Colonic mucosa (tissue), 4 donors: ENCODE results near the gene KPRP. TPM values are rescaled to one million over a fixed set of nuclear protein-coding genes. Genes with fewer than 3 reads are reported as not detected.

Experiments used
- DNase-seq: peaks from one replicate; pipeline ENCODE4 v3.0.0-alpha.2; 2020
- H3K27ac ChIP-seq: fragments of 200-600 bp; one replicate; pipeline ENCODE4 v1.8.0; 2021
- H3K27me3 ChIP-seq: fragments of 200-600 bp; one replicate; pipeline ENCODE4 v1.8.0; 2021
- H3K36me3 ChIP-seq: fragments of 200-600 bp; one replicate; pipeline ENCODE4 v1.8.0; 2021
- H3K4me1 ChIP-seq: fragments of 200-600 bp; one replicate; pipeline ENCODE4 v1.8.0; 2021; ENCODE audit warnings: mild to moderate bottlenecking
- H3K4me3 ChIP-seq: fragments of 200-600 bp; one replicate; pipeline ENCODE4 v1.8.0; 2021
- H3K9ac ChIP-seq, 2 donors: one replicate each; pipeline ENCODE4 v1.7.0; 2013; ENCODE audit warnings: control low read depth in 2 of 2, low read depth in 2 of 2, low read length in 2 of 2
- H3K9me3 ChIP-seq: fragments of 200-600 bp; one replicate; pipeline ENCODE4 v1.8.0; 2021
- CTCF ChIP-seq: fragments of 200-600 bp; IDR thresholded peaks from one replicate; pipeline ENCODE4 v1.8.0; 2022; ENCODE audit warnings: antibody characterized with exemption, mild to moderate bottlenecking
- intact Hi-C: fragments of 100-400 bp; cut with DNase I; formaldehyde crosslinking; loops from one replicate; pipeline ENCODE4 v1.14.1; 2022
- total RNA-seq, 2 donors: library from RNA; stranded (reverse); fragmentation: NEBNext Ultra II Directional in 1 of 2; extraction: Animal tissue kit (Norgen Biotek cat#: 25700) in 1 of 2; gene quantifications; one replicate each; pipeline ENCODE4 v1.2.1, GENCODE V29; 2021
- donor health status: healthy.
- donor health status: DM: no; HTN: no; CAD: no.
- donor health status: DM: no; HTN: no; CAD: no.

The KPRP gene
- total RNA-seq, 2 donors from 2014 or later = not detected

- H3K9ac ChIP-seq = no peak overlapping the region
- no peaks in the 10 kb centered on the region for H3K4me1 ChIP-seq
- no peak for DNase-seq
- no peak for TF ChIP-seq CTCF
- intact Hi-C loops = no loop called here
- no peaks in the 10 kb centered on the region for H3K27me3 ChIP-seq
- H3K27ac ChIP-seq = no peak overlapping the region
- no peaks in the 10 kb centered on the region for H3K9me3 ChIP-seq
- H3K4me3 ChIP-seq = no peak overlapping the region
- H3K36me3 ChIP-seq = no peaks in the 10 kb centered on the region
Measured at GRCh38 chr1:152811050-152811449, 53.2 kb downstream of the KPRP start.

Other genes starting within 250 kb of the KPRP start
- not detected for gene LCE5A, start 247.2 kb upstream of the KPRP start, total RNA-seq
- not detected for gene CRCT1, start 243.5 kb upstream of the KPRP start, total RNA-seq
- not detected for gene LCE3E, start 191.2 kb upstream of the KPRP start, total RNA-seq
- not detected for gene LCE3D, start 177.5 kb upstream of the KPRP start, total RNA-seq
- not detected for gene LCE3C, start 157.8 kb upstream of the KPRP start, total RNA-seq
- gene LCE3B, start 144.2 kb upstream of the KPRP start, total RNA-seq = not detected
- gene LCE3A, start 134.9 kb upstream of the KPRP start, total RNA-seq = not detected
- gene LCE2D, start 94.6 kb upstream of the KPRP start, total RNA-seq = not detected
- gene LCE2C, start 82.7 kb upstream of the KPRP start, total RNA-seq = not detected
- not detected for gene LCE2B, start 71.9 kb upstream of the KPRP start, total RNA-seq
- gene LCE2A, start 59.7 kb upstream of the KPRP start, total RNA-seq = not detected
- not detected for gene LCE4A, start 49.9 kb upstream of the KPRP start, total RNA-seq
- not detected for gene LCE1F, start 17.1 kb downstream of the KPRP start, total RNA-seq
- not detected for gene LCE1E, start 28.2 kb downstream of the KPRP start, total RNA-seq
- gene LCE1D, start 38.7 kb downstream of the KPRP start, total RNA-seq = not detected
- not detected for gene LCE1C, start 48.6 kb downstream of the KPRP start, total RNA-seq
- gene LCE1B, start 53.9 kb downstream of the KPRP start, total RNA-seq = not detected
- gene LCE1A, start 69.4 kb downstream of the KPRP start, total RNA-seq = not detected
- gene LCE6A, start 84.8 kb downstream of the KPRP start, total RNA-seq = not detected
- gene LCE7A, start 102.0 kb downstream of the KPRP start, total RNA-seq = not detected
- gene SMCP, start 120.3 kb downstream of the KPRP start, total RNA-seq = not detected
- not detected for gene IVL, start 150.5 kb downstream of the KPRP start, total RNA-seq
- not detected for gene SPRR5, start 189.2 kb downstream of the KPRP start, total RNA-seq
- not detected for gene SPRR4, start 212.6 kb downstream of the KPRP start, total RNA-seq
- gene SPRR1A, start 226.1 kb downstream of the KPRP start, total RNA-seq = not detected
- gene SPRR3, start 243.7 kb downstream of the KPRP start, total RNA-seq = not detected